Breast epithelium (tissue), 4 donors: ENCODE results near the gene COL4A5. TPM values are rescaled to one million over a fixed set of nuclear protein-coding genes. Genes with fewer than 3 reads are reported as not detected.
A peak's percentile ranks its signal among the peaks of the same experiment; 100 is the strongest.

Source experiments
- DNase-seq, 2 donors: peaks; one replicate each; pipeline ENCODE4 v3.0.0-alpha.2; 2019; ENCODE audit warnings: low spot score in 2 of 2
- H3K27ac ChIP-seq, 2 donors: fragments of 200-600 bp; sonication (generic) in 1 of 2; one replicate each; pipeline ENCODE4 v1.5.1; 2016 to 2019; ENCODE audit warnings: mild to moderate bottlenecking in 1 of 2
- H3K27me3 ChIP-seq, 2 donors: fragments of 200-600 bp; sonication (generic) in 1 of 2; one replicate each; pipeline versions ENCODE4 v1.5.1 to v1.6.0; 2017 to 2019; ENCODE audit warnings: control low read depth in 1 of 2, mild to moderate bottlenecking in 1 of 2
- H3K36me3 ChIP-seq: fragments of 200-600 bp; one replicate; pipeline ENCODE4 v1.5.1; 2019
- H3K4me1 ChIP-seq, 2 donors: fragments of 200-600 bp; sonication (generic); one replicate each; pipeline ENCODE4 v1.5.1; 2016 to 2019; ENCODE audit warnings: control low read depth in 1 of 2
- H3K4me3 ChIP-seq, 3 donors: fragments of 200-600 bp; sonication (generic); 1 replicate in 2 of 3; 2 replicates in 1 of 3; pipeline ENCODE4 v1.5.1; 2016 to 2019; ENCODE audit warnings: mild to moderate bottlenecking in 3 of 3, moderate library complexity in 2 of 3
- H3K9me3 ChIP-seq, 2 donors: fragments of 200-600 bp; sonication (generic) in 1 of 2; one replicate each; pipeline ENCODE4 v1.5.1; 2016 to 2019; ENCODE audit warnings: control low read depth in 1 of 2
- CTCF ChIP-seq, 3 donors: fragments of 450-650 bp; IDR thresholded peaks; one replicate each; pipeline ENCODE4 v1.5.1; 2016 to 2017; ENCODE audit warnings: antibody characterized with exemption in 3 of 3, mild to moderate bottlenecking in 3 of 3, moderate library complexity in 3 of 3
- POLR2A ChIP-seq: fragments of 450-650 bp; IDR thresholded peaks from one replicate; pipeline ENCODE4 v1.6.1; 2016; ENCODE audit warnings: antibody characterized with exemption, mild to moderate bottlenecking, moderate library complexity
- POLR2AphosphoS5 ChIP-seq, 3 donors: sonication (generic); formaldehyde crosslinking; IDR thresholded peaks; one replicate each; pipeline ENCODE4 v1.6.1; 2017; ENCODE audit warnings: antibody characterized with exemption in 3 of 3
- intact Hi-C: fragments of 100-400 bp; cut with DNase I; formaldehyde crosslinking; loops from one replicate; pipeline ENCODE4 v1.15.1; 2023; ENCODE audit warnings: low total_unique reads
- total RNA-seq, 3 donors: library from RNA; depleted of rRNA; stranded (reverse); fragments of >200 nt; gene quantifications; one replicate each; pipeline ENCODE4 v1.1.0, GENCODE V29; 2016

COL4A5 gene
- total RNA-seq, 3 donors from 2014 or later, result 13.6 to 88.1 (median 75.1) TPM

GRCh38 chrX:108735679-108736508 lies 296.3 kb downstream of the COL4A5 start:
- Histone ChIP-seq H3K4me3 (peak overlapping the region; percentile 29 to 70 (median 47)), H3K9me3 (no peaks in the 10 kb centered on the region), H3K4me1 (no peaks in the 10 kb centered on the region), H3K27me3 (peaks cover 0 to 92% of the 10 kb centered on the region in 2 donors), H3K27ac (no peak overlapping the region), H3K36me3 (no peaks in the 10 kb centered on the region)
- intact Hi-C loops, result no loop called here
- no peak for TF ChIP-seq POLR2AphosphoS5 (IDR thresholded peaks at IDR 0.05)
- no peak for TF ChIP-seq CTCF (IDR thresholded peaks at IDR 0.05)
- no peak for TF ChIP-seq POLR2A
- DNase-seq, result no peak

- H3K27me3 ChIP-seq, result peaks cover 0 to 93% of the 10 kb centered on the region in 2 donors
Measured at GRCh38 chrX:108736509-108737479, 297.2 kb downstream of the COL4A5 start, which contains the start of gene IRS4. Gene IRS4 (minus strand): TSS chrX:108736563.

GRCh38 chrX:108737754-108738153 lies 298.1 kb downstream of the COL4A5 start:
- no peaks in the 10 kb centered on the region for H3K4me1 ChIP-seq
- H3K4me3 ChIP-seq, result no peak overlapping the region
- H3K27me3 ChIP-seq, result peaks cover 0 to 93% of the 10 kb centered on the region in 2 donors
- no peak for DNase-seq
- H3K36me3 ChIP-seq, result no peaks in the 10 kb centered on the region
- TF ChIP-seq POLR2A, result no peak
- no peak for TF ChIP-seq POLR2AphosphoS5 (IDR thresholded peaks at IDR 0.05)
- no peak for TF ChIP-seq CTCF (IDR thresholded peaks at IDR 0.05)
- no peaks in the 10 kb centered on the region for H3K9me3 ChIP-seq
- intact Hi-C loops, result no loop called here
- H3K27ac ChIP-seq, result no peak overlapping the region

More at GRCh38 chrX:108736509-108737479, 297.2 kb downstream of the COL4A5 start, which contains the start of gene IRS4:
- Histone ChIP-seq H3K36me3 (no peaks in the 10 kb centered on the region), H3K9me3 (no peaks in the 10 kb centered on the region), H3K4me1 (no peaks in the 10 kb centered on the region), H3K4me3 (peak within 1 kb of the TSS; percentile 29 to 70 (median 47)), H3K27ac (no peak within 1 kb of the TSS)
- intact Hi-C loops, result no loop called here
- no peak for TF ChIP-seq POLR2AphosphoS5 (IDR thresholded peaks at IDR 0.05)
- no peak for TF ChIP-seq CTCF (IDR thresholded peaks at IDR 0.05)
- no peak for TF ChIP-seq POLR2A
- no peak for DNase-seq

GRCh38 chrX:108740299-108740774 lies 300.7 kb downstream of the COL4A5 start:
- Histone ChIP-seq H3K27me3 (peaks cover 0 to 83% of the 10 kb centered on the region in 2 donors), H3K4me1 (no peaks in the 10 kb centered on the region), H3K9me3 (no peaks in the 10 kb centered on the region), H3K27ac (no peak overlapping the region), H3K4me3 (no peak overlapping the region), H3K36me3 (no peaks in the 10 kb centered on the region)
- intact Hi-C loops, result no loop called here
- no peak for DNase-seq
- no peak for TF ChIP-seq POLR2A
- no peak for TF ChIP-seq CTCF (IDR thresholded peaks at IDR 0.05)
- no peak for TF ChIP-seq POLR2AphosphoS5 (IDR thresholded peaks at IDR 0.05)

Other genes starting within 250 kb of the COL4A5 start
- 10 to 100 TPM in 2 of 3 donors, 1 to 10 TPM in 1; 6.9 to 13.9 (median 10.7) TPM for gene COL4A6, start 1.4 kb upstream of the COL4A5 start, total RNA-seq